ENCODE measurements around the gene TDRKH. TPM values are rescaled to one million over a fixed set of nuclear protein-coding genes. Genes with fewer than 3 reads are reported as not detected.
"Not testable (repeated sequence)": the region's sequence is repeated elsewhere in the genome, so short reads cannot be mapped to it uniquely, and the experiment has no call there.

The TDRKH gene
- total RNA-seq, 1 experiment from 2014 or later: 11.1 TPM

- H3K27ac ChIP-seq (ENCODE audit: low read depth, low read length): no peak overlapping the region
- DNase-seq (ENCODE audit: low read depth, low spot score) (no peak), ATAC-seq (no peak)
- BruUV-seq (replicated peaks): no TSS peak
- RAD21 ChIA-PET (ENCODE audit: low non-redundant PET in 1 of 2, low total read pairs in 2 of 2, uncharacterized antibody in 2 of 2, unreplicated experiment in 2 of 2): no interaction called here
- H3K36me3 ChIP-seq (ENCODE audit: control insufficient read depth in 1 of 2, insufficient read depth in 2 of 2, low read length in 2 of 2): no peaks in the 10 kb centered on the region
- H4K20me1 ChIP-seq (ENCODE audit: insufficient read depth): no peaks in the 10 kb centered on the region
- no peaks in the 10 kb centered on the region for H3K27me3 ChIP-seq (ENCODE audit: insufficient read depth, low read length)
- peaks cover 6 to 10% of the 10 kb centered on the region in 2 experiments; a peak in 2 of 4 replicates for H3K4me1 ChIP-seq (ENCODE audit: control insufficient read depth in 1 of 2, insufficient read depth in 2 of 2, low read length in 2 of 2)
- H3K4me3 ChIP-seq (replicated peaks in 1 of 2; ENCODE audit: low read depth in 1 of 2, low read length in 2 of 2): no peak overlapping the region
- intact Hi-C loops (cut with micrococcal nuclease): no loop called here
- no peak overlapping the region for H2AFZ ChIP-seq (ENCODE audit: low read depth, low read length, poor library complexity, severe bottlenecking)
- TF ChIP-seq EZH2 (IDR thresholded peaks at IDR 0.05): no peak
- no peak overlapping the region for H3K9ac ChIP-seq (ENCODE audit: low read length)
- H3K9me3 ChIP-seq (ENCODE audit: control insufficient read depth in 1 of 2, insufficient read depth in 1 of 2, low read depth in 1 of 2, low read length in 2 of 2): peaks cover 0 to 7% of the 10 kb centered on the region in 2 experiments; a peak in 1 of 4 replicates
- no peaks in the 10 kb centered on the region for H3K9me2 ChIP-seq (ENCODE audit: insufficient read depth)
- no peaks in the 10 kb centered on the region for H3K79me2 ChIP-seq (ENCODE audit: insufficient read depth, low read length)
- POLR2A ChIA-PET: no interaction called here
- no peak overlapping the region for H3K4me2 ChIP-seq (ENCODE audit: low read length)
- CTCF ChIA-PET: interaction anchor here (1.0 kb wide), 1 partner anchor 436 kb away, joined by 3 read pairs; no protein-coding TSS in a partner anchor
These were observed 53.3 kb downstream of the TDRKH start for GRCh38 chr1:151737026-151737425.

GRCh38 chr1:151733995-151734394 is 56.3 kb downstream of the TDRKH start:
- TF ChIP-seq RAD21 (IDR thresholded peaks at IDR 0.05; ENCODE audit: low read depth) (peak; percentile 30; the same call in 1 of the 2 replicates), CTCF (IDR thresholded peaks at IDR 0.05 in 2 of 3, conservative IDR thresholded peaks at IDR 0.05 in 1 of 3; ENCODE audit: borderline replicate concordance in 1 of 3, insufficient read depth in 1 of 3, low read depth in 2 of 3, low read length in 2 of 3) (0 out of 6 replicates have a peak, but pooled peaks of 1 of the 3 experiments have one; percentile 5)
- intact Hi-C loops (cut with micrococcal nuclease): loop anchor here (2.0 kb wide), 1 partner anchor 139 kb away; no protein-coding TSS in a partner anchor
- H3K9me2 ChIP-seq (ENCODE audit: insufficient read depth); H3K4me2 ChIP-seq (ENCODE audit: low read length); H4K20me1 ChIP-seq (ENCODE audit: insufficient read depth); H3K9me3 ChIP-seq (ENCODE audit: control insufficient read depth in 1 of 2, insufficient read depth in 1 of 2, low read depth in 1 of 2, low read length in 2 of 2); ATAC-seq; H3K36me3 ChIP-seq (ENCODE audit: control insufficient read depth in 1 of 2, insufficient read depth in 2 of 2, low read length in 2 of 2); H3K27me3 ChIP-seq (ENCODE audit: insufficient read depth, low read length); H2AFZ ChIP-seq (ENCODE audit: low read depth, low read length, poor library complexity, severe bottlenecking); H3K27ac ChIP-seq (ENCODE audit: low read depth, low read length); H3K9ac ChIP-seq (ENCODE audit: low read length); H3K4me3 ChIP-seq (replicated peaks in 1 of 2; ENCODE audit: low read depth in 1 of 2, low read length in 2 of 2); BruUV-seq (replicated peaks); DNase-seq (ENCODE audit: low read depth, low spot score); H3K4me1 ChIP-seq (ENCODE audit: control insufficient read depth in 1 of 2, insufficient read depth in 2 of 2, low read length in 2 of 2); H3K79me2 ChIP-seq (ENCODE audit: insufficient read depth, low read length): not testable (repeated sequence)
- CTCF ChIA-PET: interaction anchor here (0.6 to 1.4 kb wide), 5 partner anchors 21 to 433 kb away, joined by 3 to 6 read pairs (median 4); partner anchors contain the start of gene POGZ
- RAD21 ChIA-PET (ENCODE audit: low non-redundant PET in 1 of 2, low total read pairs in 2 of 2, uncharacterized antibody in 2 of 2, unreplicated experiment in 2 of 2): interaction anchor here (0.6 to 1.4 kb wide), 3 partner anchors 33 to 103 kb away, joined by 4 to 6 read pairs (median 5); no protein-coding TSS in a partner anchor
- POLR2A ChIA-PET: interaction anchor here (2.5 kb wide), 1 partner anchor 194 kb away, joined by 10 read pairs; the partner anchor contains the start of gene TUFT1

All from HCT116 (cell line).